NT2/D1 (cell line): Measurements from ENCODE around the gene MAP7.

Experiments
- DNase-seq: peaks from one replicate; pipeline ENCODE4 v3.0.0-alpha.2; 2011; ENCODE audit warnings: low read depth, low spot score
- H3K27me3 ChIP-seq: 2 replicates; pipeline ENCODE4 v1.6.0; 2011; ENCODE audit warnings: mild to moderate bottlenecking; ENCODE audit not compliant: insufficient read length, insufficient read depth
- H3K36me3 ChIP-seq: 2 replicates; pipeline ENCODE4 v1.6.1; 2011; ENCODE audit warnings: mild to moderate bottlenecking, low read length, mixed read lengths; ENCODE audit not compliant: insufficient read depth, insufficient read length
- H3K4me1 ChIP-seq: 2 replicates; pipeline ENCODE4 v1.5.1; 2011; ENCODE audit not compliant: insufficient read depth, insufficient read length
- H3K4me3 ChIP-seq: 2 replicates; pipeline ENCODE4 v1.5.1; 2011; ENCODE audit warnings: low read depth; ENCODE audit not compliant: insufficient read length
- H3K9ac ChIP-seq: 2 replicates; pipeline ENCODE4 v1.6.0; 2011; ENCODE audit warnings: low read depth; ENCODE audit not compliant: insufficient read length
- H3K9me3 ChIP-seq: 2 replicates; pipeline ENCODE4 v1.5.1; 2011; ENCODE audit warnings: mild to moderate bottlenecking, low read length; ENCODE audit not compliant: insufficient read depth
- SUZ12 ChIP-seq: IDR thresholded peaks from 2 replicates; pipeline ENCODE4 v1.6.1; 2011; ENCODE audit not compliant: insufficient read length, insufficient read depth; ENCODE audit errors: extremely low read depth
- YY1 ChIP-seq: IDR thresholded peaks from 2 replicates; pipeline ENCODE4 v1.6.1; 2011; ENCODE audit not compliant: insufficient read length, insufficient read depth
- ZNF274 ChIP-seq: IDR thresholded peaks from 2 replicates; pipeline ENCODE4 v1.6.1; 2011; ENCODE audit warnings: mild to moderate bottlenecking, low read depth, low read length

Gene MAP7

DNA sequence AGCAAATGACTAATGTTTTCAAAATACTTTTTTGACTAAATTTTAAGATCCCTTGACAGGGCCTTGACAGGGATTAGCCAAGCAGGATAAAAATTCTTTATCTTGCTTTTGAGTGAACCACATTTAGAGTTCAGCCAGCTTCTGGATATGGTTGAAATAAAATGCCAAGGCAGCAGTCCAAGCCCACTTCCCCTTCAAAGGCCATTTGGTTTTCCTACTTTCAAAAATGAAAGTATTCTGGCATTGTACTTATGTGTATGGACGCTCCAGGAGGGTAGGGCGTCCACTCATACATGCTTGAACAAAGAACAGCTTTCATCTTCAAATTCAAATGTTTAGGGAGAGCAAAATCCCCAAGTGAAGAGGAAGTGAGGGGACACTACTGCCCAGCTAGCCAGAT, 178.3 kb downstream of the MAP7 start:
- no peaks in the 10 kb centered on the region for H3K9me3 ChIP-seq
- no peaks in the 10 kb centered on the region for H3K27me3 ChIP-seq
- no peak overlapping the region for H3K4me3 ChIP-seq
- no peaks in the 10 kb centered on the region for H3K36me3 ChIP-seq
- H3K4me1 ChIP-seq: no peaks in the 10 kb centered on the region
- TF ChIP-seq YY1 (no peak), ZNF274 (no peak), SUZ12 (no peak)
- H3K9ac ChIP-seq: no peak overlapping the region
- DNase-seq: no peak

DNA sequence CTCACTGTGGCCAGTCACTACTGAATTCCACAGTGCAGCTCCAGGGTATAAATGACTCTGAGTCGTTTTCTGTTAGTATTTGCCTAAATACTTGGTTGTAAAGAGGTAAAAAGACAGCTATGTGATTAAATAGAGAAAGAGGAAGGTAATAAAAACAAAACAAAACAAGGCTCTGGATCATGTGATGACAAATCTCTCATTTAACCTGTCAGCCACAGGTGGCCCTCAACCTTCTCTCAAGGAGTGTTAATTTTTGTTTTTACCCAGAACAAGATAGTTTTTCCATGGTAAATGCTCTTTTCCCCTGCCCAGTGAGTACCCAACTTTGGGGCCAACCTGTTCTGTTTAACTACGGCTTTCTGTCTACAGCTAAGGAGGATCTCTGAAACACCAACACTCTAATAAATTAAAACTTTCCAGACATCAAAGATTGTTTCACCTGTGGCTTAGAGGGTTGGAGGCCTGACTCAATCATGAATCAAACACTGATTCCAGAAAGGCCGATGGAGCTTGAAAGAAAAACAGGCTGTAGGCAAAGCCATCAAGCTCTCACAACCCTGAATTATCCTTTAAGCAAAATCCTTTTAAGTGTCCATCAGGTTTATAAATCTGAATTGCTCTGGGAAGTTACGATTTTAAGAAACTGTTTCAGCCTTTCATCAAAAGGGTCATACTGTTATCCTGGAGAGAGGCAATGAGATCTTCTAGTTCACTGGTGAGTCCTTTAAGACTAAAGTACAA, 179.1 kb downstream of the MAP7 start:
- Histone ChIP-seq H3K9ac (no peak overlapping the region), H3K36me3 (no peaks in the 10 kb centered on the region), H3K27me3 (no peaks in the 10 kb centered on the region), H3K9me3 (no peaks in the 10 kb centered on the region), H3K4me1 (no peaks in the 10 kb centered on the region), H3K4me3 (no peak overlapping the region)
- DNase-seq: no peak
- TF ChIP-seq YY1 (no peak), SUZ12 (no peak), ZNF274 (no peak)

DNA sequence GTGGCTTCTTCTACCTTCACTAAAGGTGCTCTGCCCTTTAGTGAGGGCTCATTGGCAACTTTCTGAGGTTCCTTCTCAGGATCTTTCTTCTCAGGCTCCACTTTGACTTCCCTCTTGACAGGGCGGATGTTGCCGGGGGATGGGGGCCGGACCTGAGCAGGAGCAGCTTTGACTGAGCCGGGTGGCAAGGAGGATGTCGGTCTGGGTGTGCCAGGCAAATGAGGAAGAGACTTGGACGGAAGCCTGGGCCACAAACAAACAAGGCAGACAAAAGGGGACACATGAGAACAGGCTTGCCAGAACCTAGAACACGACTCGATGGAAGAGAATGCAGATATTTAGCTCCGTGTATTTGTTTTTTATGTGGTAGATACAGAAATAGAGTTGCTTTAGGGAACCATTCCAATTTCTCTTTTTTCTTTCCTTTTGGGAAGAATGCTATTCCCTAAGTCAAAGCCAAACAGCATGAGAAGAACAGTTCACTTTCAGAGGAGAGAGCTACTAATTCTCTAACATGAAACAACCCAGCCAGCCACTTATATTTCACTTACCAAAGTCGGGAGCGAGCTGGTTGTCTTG, 184.4 kb downstream of the MAP7 start:
- H3K4me1 ChIP-seq: no peaks in the 10 kb centered on the region
- TF ChIP-seq SUZ12: no peak
- no peak for TF ChIP-seq YY1
- no peak for DNase-seq
- no peak overlapping the region for H3K9ac ChIP-seq
- no peak overlapping the region for H3K4me3 ChIP-seq
- H3K36me3 ChIP-seq: no peaks in the 10 kb centered on the region
- no peaks in the 10 kb centered on the region for H3K9me3 ChIP-seq
- no peaks in the 10 kb centered on the region for H3K27me3 ChIP-seq

DNA sequence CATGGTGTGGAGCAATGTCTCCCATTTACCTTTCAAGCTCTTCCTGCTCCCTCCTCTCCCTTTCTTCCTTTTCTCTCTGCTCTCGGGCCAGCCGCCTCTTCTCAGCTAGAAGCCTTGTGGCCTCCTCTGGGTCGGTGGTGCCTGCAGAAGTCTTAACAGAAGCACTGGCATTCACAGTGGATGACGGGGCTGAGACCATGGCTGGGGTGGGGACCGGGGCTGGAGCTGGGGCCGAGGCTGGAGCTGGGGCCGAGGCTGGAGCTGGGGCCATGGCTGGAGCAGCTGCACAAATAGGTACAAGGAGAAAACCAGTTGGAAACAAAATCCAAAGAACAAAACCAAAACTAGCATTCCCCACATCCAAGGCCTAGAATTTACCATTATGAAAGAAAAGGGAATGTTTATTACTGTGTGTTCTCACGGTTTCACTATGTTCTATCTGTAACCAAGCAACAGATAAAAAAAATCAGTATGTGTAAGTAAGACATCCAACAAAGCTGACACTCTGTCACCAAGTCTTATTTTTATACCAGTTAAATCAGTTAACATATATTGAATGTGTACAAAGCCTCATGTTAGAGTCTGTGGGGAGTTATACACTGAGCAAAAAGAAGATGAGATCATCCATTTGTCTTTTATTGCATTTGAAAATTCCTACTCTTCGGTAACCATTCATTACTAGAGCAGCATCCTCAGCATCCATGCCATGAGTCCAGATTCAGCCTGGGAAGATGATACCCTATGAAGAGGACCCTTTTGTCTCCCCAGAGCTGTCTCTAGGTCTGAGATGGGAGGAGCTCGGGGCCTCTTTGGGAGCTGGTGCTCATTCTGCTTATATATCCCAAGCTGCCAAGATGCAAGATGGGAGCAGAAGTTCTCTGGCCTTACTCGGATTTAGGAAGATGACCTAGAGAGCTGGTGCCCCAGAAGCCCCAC, 187.5 kb downstream of the MAP7 start:
- H3K36me3 ChIP-seq: no peaks in the 10 kb centered on the region
- H3K9me3 ChIP-seq: no peaks in the 10 kb centered on the region

DNA sequence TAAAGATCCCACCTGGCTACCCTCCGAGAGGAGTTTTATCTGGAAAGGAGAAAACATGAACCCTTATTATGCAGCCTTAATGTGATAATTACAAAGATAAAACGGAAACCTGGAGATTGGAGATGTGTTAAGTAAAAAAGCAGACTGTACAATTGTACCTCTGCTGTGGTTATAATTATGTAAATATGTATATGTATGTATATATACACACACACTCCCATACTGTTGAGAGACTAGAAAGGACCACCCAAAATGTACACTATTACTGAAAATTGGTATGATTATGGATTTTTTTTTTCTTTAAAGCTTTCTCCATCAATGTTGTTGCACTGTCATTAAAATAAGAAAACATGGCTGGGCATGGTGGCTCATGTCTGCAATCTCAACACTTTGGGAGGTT, 188.4 kb downstream of the MAP7 start:
- Histone ChIP-seq H3K9ac (no peak overlapping the region), H3K9me3 (no peaks in the 10 kb centered on the region), H3K4me1 (no peaks in the 10 kb centered on the region), H3K36me3 (no peaks in the 10 kb centered on the region), H3K27me3 (no peaks in the 10 kb centered on the region), H3K4me3 (no peak overlapping the region)
- no peak for TF ChIP-seq YY1
- no peak for DNase-seq

More for the DNA sequence above, 187.5 kb downstream of the MAP7 start:
- Histone ChIP-seq H3K9ac (no peak overlapping the region), H3K4me1 (no peaks in the 10 kb centered on the region), H3K4me3 (no peak overlapping the region), H3K27me3 (no peaks in the 10 kb centered on the region)
- no peak for TF ChIP-seq YY1
- no peak for TF ChIP-seq ZNF274
- no peak for TF ChIP-seq SUZ12
- DNase-seq: no peak

DNA sequence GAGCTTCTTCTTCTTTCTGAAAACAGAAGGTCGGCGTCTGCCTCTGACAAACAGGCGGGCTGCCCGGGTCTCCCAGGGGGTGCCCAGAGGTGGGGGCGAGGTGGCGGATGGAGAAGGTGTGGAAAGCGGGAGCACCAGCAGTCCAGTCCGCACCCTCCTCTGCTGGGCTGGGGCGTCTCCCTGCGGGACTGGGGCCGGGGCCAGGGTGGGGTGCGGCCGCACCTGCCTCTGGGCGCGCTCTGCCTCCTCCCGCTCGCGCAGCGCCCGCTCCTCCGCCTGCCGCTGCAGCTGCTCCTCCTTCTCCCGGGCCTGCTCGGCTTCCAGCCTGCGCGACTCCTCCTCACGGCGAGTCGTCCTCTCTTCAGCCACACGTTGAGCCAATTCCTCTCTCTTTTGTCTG, 189.4 kb downstream of the MAP7 start:
- no peaks in the 10 kb centered on the region for H3K27me3 ChIP-seq
- no peaks in the 10 kb centered on the region for H3K4me1 ChIP-seq
- TF ChIP-seq YY1: no peak
- no peak for TF ChIP-seq SUZ12
- TF ChIP-seq ZNF274: no peak
- no peaks in the 10 kb centered on the region for H3K36me3 ChIP-seq
- H3K9me3 ChIP-seq: no peaks in the 10 kb centered on the region
- no peak overlapping the region for H3K4me3 ChIP-seq
- H3K9ac ChIP-seq: no peak overlapping the region
- DNase-seq: no peak

DNA sequence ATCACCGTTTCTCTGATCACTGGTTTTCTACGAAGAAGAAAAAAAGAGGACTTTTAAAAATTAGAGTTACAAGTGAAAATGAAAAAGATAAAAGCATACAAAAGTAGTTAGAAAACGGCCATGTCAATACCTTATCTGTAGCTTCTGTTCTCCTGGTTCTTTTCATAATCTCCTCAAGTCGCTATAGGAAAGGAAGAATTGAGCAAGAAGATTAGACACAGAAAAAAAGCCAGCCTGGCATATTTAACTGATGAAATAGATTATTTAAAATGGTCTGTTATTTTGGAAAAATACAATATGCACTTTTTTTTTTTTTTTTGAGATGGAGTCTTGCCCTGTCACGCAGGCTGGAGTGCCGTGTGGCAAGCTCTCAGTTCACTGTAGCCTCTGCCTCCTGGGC, 190.4 kb downstream of the MAP7 start:
- H3K27me3 ChIP-seq: no peaks in the 10 kb centered on the region
- H3K9me3 ChIP-seq: no peaks in the 10 kb centered on the region
- TF ChIP-seq SUZ12: no peak
- no peak for TF ChIP-seq YY1
- no peak for TF ChIP-seq ZNF274
- no peak overlapping the region for H3K9ac ChIP-seq
- no peaks in the 10 kb centered on the region for H3K36me3 ChIP-seq
- H3K4me1 ChIP-seq: no peaks in the 10 kb centered on the region
- no peak overlapping the region for H3K4me3 ChIP-seq
- DNase-seq: no peak
